Spleen (tissue), 7 donors: ENCODE results near the gene CRIP2.

Experiments
- POLR2A ChIP-seq, 3 donors: fragments of 450-650 bp; IDR thresholded peaks; one replicate each; pipeline ENCODE4 v1.5.1; 2017; ENCODE audit warnings: antibody characterized with exemption in 3 of 3, mild to moderate bottlenecking in 1 of 3
- TF ChIP-seq, protein P1 (sequence below), 11 experiments: fragments of 200-600 bp in 7 of 11; fragments of 450-650 bp in 4 of 11; sonication (generic) in 4 of 11; IDR thresholded peaks in 8 of 11; conservative IDR thresholded peaks in 3 of 11; 1 replicate in 7 of 11; 2 replicates in 4 of 11; pipeline versions ENCODE4 v1.4.0 to v1.8.0; 2016 to 2021; ENCODE audit warnings: antibody characterized with exemption in 11 of 11, inconsistent platforms in 4 of 11, mild to moderate bottlenecking in 1 of 11
- donor health status: DM: no; HTN: no; CAD: no; lungs with moderate emphysema.
- donor health status: DM: no; HTN: no; CAD: no.
- donor health status: DM: no; HTN: no; CAD: no.

DNA sequence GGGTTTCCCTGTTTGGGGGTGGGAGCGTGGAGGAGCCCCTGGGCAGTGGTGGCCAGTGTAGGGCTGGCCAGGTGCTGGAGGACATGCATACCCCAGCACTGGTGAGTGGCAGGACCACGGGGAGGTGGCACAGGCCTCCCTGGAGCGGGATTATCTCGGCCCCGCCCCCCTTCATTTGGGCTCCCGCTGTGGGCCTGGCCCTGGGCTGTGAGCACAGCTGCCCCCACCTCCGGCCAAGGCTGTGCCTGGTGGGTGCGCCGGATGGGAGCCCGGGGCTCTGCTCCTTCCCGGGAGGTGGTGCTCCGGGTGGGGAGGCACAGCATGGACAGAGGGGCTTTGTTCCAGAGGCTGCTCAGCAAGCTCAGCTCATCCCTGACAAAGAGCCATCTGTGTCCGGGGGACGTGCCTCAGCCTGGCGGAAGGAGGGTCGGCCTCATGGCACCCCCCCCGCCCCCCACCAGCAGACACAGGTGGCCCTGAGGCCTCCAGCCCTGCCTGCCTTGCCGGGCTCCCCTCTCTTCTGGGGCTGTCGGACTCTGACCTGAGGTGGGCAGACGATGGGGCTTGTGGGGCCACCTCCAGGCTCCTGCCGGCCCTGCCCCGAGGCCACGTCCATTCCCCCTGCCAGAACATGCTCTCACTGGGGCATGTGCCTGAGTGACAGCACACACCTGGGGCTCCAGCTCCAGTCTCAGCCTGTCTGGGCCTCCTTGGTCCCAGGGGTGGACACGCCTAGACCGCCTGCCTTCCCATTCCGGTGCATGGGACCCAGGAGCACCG lies 24.8 kb downstream of the CRIP2 start:
- TF ChIP-seq, protein P1, sequence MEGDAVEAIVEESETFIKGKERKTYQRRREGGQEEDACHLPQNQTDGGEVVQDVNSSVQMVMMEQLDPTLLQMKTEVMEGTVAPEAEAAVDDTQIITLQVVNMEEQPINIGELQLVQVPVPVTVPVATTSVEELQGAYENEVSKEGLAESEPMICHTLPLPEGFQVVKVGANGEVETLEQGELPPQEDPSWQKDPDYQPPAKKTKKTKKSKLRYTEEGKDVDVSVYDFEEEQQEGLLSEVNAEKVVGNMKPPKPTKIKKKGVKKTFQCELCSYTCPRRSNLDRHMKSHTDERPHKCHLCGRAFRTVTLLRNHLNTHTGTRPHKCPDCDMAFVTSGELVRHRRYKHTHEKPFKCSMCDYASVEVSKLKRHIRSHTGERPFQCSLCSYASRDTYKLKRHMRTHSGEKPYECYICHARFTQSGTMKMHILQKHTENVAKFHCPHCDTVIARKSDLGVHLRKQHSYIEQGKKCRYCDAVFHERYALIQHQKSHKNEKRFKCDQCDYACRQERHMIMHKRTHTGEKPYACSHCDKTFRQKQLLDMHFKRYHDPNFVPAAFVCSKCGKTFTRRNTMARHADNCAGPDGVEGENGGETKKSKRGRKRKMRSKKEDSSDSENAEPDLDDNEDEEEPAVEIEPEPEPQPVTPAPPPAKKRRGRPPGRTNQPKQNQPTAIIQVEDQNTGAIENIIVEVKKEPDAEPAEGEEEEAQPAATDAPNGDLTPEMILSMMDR (IDR thresholded peaks at IDR 0.05 in 8 of 11, conservative IDR thresholded peaks at IDR 0.05 in 3 of 11) = no peak
- no peak for TF ChIP-seq POLR2A (IDR thresholded peaks at IDR 0.05)
